K562 (cell line): Measurements from ENCODE around the gene MT1M. TPM values are rescaled to one million over a fixed set of nuclear protein-coding genes. Genes with fewer than 3 reads are reported as not detected.

Source experiments
- BDP1 ChIP-seq: IDR thresholded peaks from 3 replicates; pipeline ENCODE4 v1.6.1; 2011; ENCODE audit not compliant: insufficient read length, insufficient read depth
- CAMTA2 ChIP-seq: fragments of 250-450 bp; sonication (Bioruptor Pico); conservative IDR thresholded peaks from 2 replicates; pipeline ENCODE4 v1.5.1; 2022
- CBX5 ChIP-seq: IDR thresholded peaks from 2 replicates; pipeline ENCODE4 v1.6.1; 2014; ENCODE audit warnings: low read depth, borderline replicate concordance
- CHCHD3 ChIP-seq: fragments of 250-450 bp; sonication (Bioruptor Pico); IDR thresholded peaks from 2 replicates; pipeline ENCODE4 v2.1.2; 2022; ENCODE audit warnings: mild to moderate bottlenecking
- ETV5 ChIP-seq: sonication (generic); formaldehyde crosslinking; IDR thresholded peaks from 2 replicates; pipeline ENCODE4 v1.4.0; 2020; ENCODE audit warnings: low read depth, mild to moderate bottlenecking, missing genetic modification reagents
- GABPA ChIP-seq: fragments of 200-800 bp; sonication (Bioruptor generic); conservative IDR thresholded peaks from 2 replicates; pipeline ENCODE4 v1.6.1; 2016; ENCODE audit warnings: low read depth, missing genetic modification characterization, missing compliant biosample characterization
- NFIC ChIP-seq: fragments of 450-650 bp; IDR thresholded peaks from 2 replicates; pipeline ENCODE4 v1.6.1; 2017; ENCODE audit warnings: mild to moderate bottlenecking, inconsistent platforms
- PCBP2 ChIP-seq: fragments of 200-400 bp; formaldehyde crosslinking; IDR thresholded peaks from 2 replicates; pipeline ENCODE4 v1.6.1; 2018; ENCODE audit warnings: low read length, low read depth, mild to moderate bottlenecking, moderate library complexity; ENCODE audit not compliant: poor library complexity, severe bottlenecking
- POLR2A ChIP-seq: fragments of 450-650 bp; conservative IDR thresholded peaks from 2 replicates; pipeline ENCODE4 v1.6.1; 2016
- RAD21 ChIP-seq, 2 experiments: fragments of 250-450 bp in 1 of 2; fragments of 450-650 bp in 1 of 2; sonication (Bioruptor Pico) in 1 of 2; formaldehyde crosslinking in 1 of 2; IDR thresholded peaks in 1 of 2; conservative IDR thresholded peaks in 1 of 2; 2 replicates each; pipeline versions ENCODE4 v1.4.0 to v1.8.0; 2020 to 2022; ENCODE audit warnings: mild to moderate bottlenecking in 2 of 2, moderate library complexity in 1 of 2
- SNIP1 ChIP-seq: fragments of 450-650 bp; IDR thresholded peaks from 2 replicates; pipeline ENCODE4 v1.7.1; 2017; ENCODE audit warnings: low read depth, mild to moderate bottlenecking
- SP1 ChIP-seq: sonication (generic); formaldehyde crosslinking; IDR thresholded peaks from 2 replicates; pipeline ENCODE4 v1.8.1; 2022; ENCODE audit warnings: mild to moderate bottlenecking, missing genetic modification reagents
- TAF9B ChIP-seq: fragments of 450-650 bp; IDR thresholded peaks from 2 replicates; pipeline ENCODE4 v1.6.1; 2018; ENCODE audit warnings: mild to moderate bottlenecking; ENCODE audit not compliant: partially characterized antibody
- ZNF217 ChIP-seq: sonication (generic); formaldehyde crosslinking; IDR thresholded peaks from 2 replicates; pipeline ENCODE4 v1.8.0; 2022; ENCODE audit warnings: mild to moderate bottlenecking, missing genetic modification reagents
- ZNF699 ChIP-seq: fragments of 250-450 bp; sonication (Bioruptor Pico); IDR thresholded peaks from 2 replicates; pipeline ENCODE4 v1.8.0; 2021; ENCODE audit warnings: mild to moderate bottlenecking, moderate library complexity; ENCODE audit not compliant: insufficient replicate concordance
- polyA plus RNA-seq, 8 experiments: library from polyadenylated mRNA; depleted of rRNA in 4 of 8; stranded (reverse) in 5 of 8; unstranded in 3 of 8; fragments of >200 nt; fragmentation: Nextera tagmentation in 2 of 8; fragmentation: Illumina TruSeq in 1 of 8; extraction: Ambion mirVana in 2 of 8; extraction: Trizol in 1 of 8; gene quantifications; 2 replicates each; pipeline versions ENCODE4 v1.2.1 to v1.2.3, GENCODE V29; 2011 to 2014; ENCODE audit warnings: inconsistent platforms in 1 of 8, missing spikeins in 1 of 8
- total RNA-seq, 7 experiments: library from RNA; depleted of rRNA in 6 of 7; stranded (reverse); fragments of >200 nt in 6 of 7; fragmentation: Illumina TruSeq in 2 of 7; extraction: Trizol in 2 of 7; gene quantifications; 2 replicates each; pipeline versions ENCODE4 v1.2.1 to v1.2.3, GENCODE V29; 2011 to 2021; ENCODE audit warnings: low replicate concordance in 1 of 7
- TF ChIP-seq, protein P1 (sequence below), 2 experiments: IDR thresholded peaks in 1 of 2; conservative IDR thresholded peaks in 1 of 2; 2 replicates each; pipeline ENCODE4 v1.6.1; 2016; ENCODE audit warnings: low read depth in 2 of 2, mild to moderate bottlenecking in 1 of 2, missing compliant biosample characterization in 1 of 2, missing genetic modification characterization in 1 of 2, moderate library complexity in 1 of 2
- TF ChIP-seq, protein P2 (sequence below): fragments of 450-650 bp; formaldehyde crosslinking; IDR thresholded peaks from 2 replicates; pipeline ENCODE4 v1.4.0; 2020; ENCODE audit warnings: mild to moderate bottlenecking
- TF ChIP-seq, protein P3 (sequence below): fragments of 250-450 bp; sonication (Bioruptor Pico); IDR thresholded peaks from 2 replicates; pipeline ENCODE4 v1.4.0; 2020
- TF ChIP-seq, protein P4 (sequence below): sonication (generic); formaldehyde crosslinking; IDR thresholded peaks from 2 replicates; pipeline ENCODE4 v1.8.0; 2022; ENCODE audit warnings: missing genetic modification reagents, mild to moderate bottlenecking, moderate library complexity, borderline replicate concordance
- TF ChIP-seq, protein P5 (sequence below): sonication (generic); formaldehyde crosslinking; IDR thresholded peaks from 2 replicates; pipeline ENCODE4 v1.9.0; 2022; ENCODE audit warnings: mild to moderate bottlenecking, missing genetic modification reagents
- TF ChIP-seq, protein P6 (sequence below): fragments of 250-450 bp; sonication (Bioruptor Pico); IDR thresholded peaks from 2 replicates; pipeline ENCODE4 v1.8.0; 2022; ENCODE audit warnings: inconsistent platforms

MT1M gene
- total and polyA plus RNA-seq, 9 of the 15 experiments (the other 6 are each of a cell fraction or from before 2014, with no cell fraction given), result not detected

DNA sequence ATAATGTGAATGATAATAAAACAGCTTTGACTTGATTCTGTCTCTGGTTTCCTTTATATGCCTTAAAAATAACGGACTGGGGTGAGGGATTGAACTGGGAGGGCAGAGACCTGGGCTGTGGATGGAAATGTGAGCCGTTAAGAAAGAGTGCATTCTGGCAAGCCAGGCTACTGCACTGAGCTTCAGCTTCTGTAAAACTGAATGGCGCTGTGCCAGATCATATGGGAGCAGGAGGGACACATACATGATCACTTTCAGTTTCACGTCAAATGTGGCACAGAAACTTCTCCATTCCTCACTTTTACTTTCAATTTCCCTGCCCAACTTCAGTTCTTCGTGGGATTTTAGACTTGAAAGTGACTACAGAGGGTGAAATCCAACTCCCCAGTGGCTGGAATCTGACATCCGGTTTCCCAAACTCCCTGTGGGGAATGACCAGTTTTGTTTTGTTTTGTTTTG, 23.0 kb upstream of the MT1M start (continued):
- TF ChIP-seq, protein P1, sequence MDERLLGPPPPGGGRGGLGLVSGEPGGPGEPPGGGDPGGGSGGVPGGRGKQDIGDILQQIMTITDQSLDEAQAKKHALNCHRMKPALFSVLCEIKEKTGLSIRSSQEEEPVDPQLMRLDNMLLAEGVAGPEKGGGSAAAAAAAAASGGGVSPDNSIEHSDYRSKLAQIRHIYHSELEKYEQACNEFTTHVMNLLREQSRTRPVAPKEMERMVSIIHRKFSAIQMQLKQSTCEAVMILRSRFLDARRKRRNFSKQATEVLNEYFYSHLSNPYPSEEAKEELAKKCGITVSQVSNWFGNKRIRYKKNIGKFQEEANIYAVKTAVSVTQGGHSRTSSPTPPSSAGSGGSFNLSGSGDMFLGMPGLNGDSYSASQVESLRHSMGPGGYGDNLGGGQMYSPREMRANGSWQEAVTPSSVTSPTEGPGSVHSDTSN (CRISPR knock-in tag; IDR thresholded peaks at IDR 0.05; ENCODE audit: low read depth), result no peak
- TF ChIP-seq, protein P1 (tag; conservative IDR thresholded peaks at IDR 0.05; ENCODE audit: low read depth), result no peak
- TF ChIP-seq RAD21 (CRISPR knock-in tag; conservative IDR thresholded peaks at IDR 0.05 in 1 of 2, IDR thresholded peaks at IDR 0.05 in 1 of 2), result no peak
- peak; percentile 21 for TF ChIP-seq TAF9B
- peak; percentile 92 for TF ChIP-seq NFIC
- TF ChIP-seq CBX5, result no peak
- no peak for TF ChIP-seq SP1 (CRISPR knock-in tag)
- TF ChIP-seq, protein P2, sequence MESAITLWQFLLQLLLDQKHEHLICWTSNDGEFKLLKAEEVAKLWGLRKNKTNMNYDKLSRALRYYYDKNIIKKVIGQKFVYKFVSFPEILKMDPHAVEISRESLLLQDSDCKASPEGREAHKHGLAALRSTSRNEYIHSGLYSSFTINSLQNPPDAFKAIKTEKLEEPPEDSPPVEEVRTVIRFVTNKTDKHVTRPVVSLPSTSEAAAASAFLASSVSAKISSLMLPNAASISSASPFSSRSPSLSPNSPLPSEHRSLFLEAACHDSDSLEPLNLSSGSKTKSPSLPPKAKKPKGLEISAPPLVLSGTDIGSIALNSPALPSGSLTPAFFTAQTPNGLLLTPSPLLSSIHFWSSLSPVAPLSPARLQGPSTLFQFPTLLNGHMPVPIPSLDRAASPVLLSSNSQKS (CRISPR knock-in tag), result no peak
- TF ChIP-seq CHCHD3 (CRISPR knock-in tag), result no peak
- TF ChIP-seq, protein P3, sequence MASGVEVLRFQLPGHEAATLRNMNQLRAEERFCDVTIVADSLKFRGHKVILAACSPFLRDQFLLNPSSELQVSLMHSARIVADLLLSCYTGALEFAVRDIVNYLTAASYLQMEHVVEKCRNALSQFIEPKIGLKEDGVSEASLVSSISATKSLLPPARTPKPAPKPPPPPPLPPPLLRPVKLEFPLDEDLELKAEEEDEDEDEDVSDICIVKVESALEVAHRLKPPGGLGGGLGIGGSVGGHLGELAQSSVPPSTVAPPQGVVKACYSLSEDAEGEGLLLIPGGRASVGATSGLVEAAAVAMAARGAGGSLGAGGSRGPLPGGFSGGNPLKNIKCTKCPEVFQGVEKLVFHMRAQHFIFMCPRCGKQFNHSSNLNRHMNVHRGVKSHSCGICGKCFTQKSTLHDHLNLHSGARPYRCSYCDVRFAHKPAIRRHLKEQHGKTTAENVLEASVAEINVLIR (CRISPR knock-in tag), result no peak
- peak; percentile 37 for TF ChIP-seq GABPA (tag)
- TF ChIP-seq, protein P4, sequence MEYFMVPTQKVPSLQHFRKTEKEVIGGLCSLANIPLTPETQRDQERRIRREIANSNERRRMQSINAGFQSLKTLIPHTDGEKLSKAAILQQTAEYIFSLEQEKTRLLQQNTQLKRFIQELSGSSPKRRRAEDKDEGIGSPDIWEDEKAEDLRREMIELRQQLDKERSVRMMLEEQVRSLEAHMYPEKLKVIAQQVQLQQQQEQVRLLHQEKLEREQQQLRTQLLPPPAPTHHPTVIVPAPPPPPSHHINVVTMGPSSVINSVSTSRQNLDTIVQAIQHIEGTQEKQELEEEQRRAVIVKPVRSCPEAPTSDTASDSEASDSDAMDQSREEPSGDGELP (CRISPR knock-in tag), result peak; percentile 44; the same call in 1 of the 2 replicates
- no peak for TF ChIP-seq POLR2A
- TF ChIP-seq ZNF217, result no peak
- TF ChIP-seq, protein P5, sequence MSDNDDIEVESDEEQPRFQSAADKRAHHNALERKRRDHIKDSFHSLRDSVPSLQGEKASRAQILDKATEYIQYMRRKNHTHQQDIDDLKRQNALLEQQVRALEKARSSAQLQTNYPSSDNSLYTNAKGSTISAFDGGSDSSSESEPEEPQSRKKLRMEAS, result no peak
- TF ChIP-seq, protein P6, sequence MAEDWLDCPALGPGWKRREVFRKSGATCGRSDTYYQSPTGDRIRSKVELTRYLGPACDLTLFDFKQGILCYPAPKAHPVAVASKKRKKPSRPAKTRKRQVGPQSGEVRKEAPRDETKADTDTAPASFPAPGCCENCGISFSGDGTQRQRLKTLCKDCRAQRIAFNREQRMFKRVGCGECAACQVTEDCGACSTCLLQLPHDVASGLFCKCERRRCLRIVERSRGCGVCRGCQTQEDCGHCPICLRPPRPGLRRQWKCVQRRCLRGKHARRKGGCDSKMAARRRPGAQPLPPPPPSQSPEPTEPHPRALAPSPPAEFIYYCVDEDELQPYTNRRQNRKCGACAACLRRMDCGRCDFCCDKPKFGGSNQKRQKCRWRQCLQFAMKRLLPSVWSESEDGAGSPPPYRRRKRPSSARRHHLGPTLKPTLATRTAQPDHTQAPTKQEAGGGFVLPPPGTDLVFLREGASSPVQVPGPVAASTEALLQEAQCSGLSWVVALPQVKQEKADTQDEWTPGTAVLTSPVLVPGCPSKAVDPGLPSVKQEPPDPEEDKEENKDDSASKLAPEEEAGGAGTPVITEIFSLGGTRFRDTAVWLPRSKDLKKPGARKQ (CRISPR knock-in tag), result no peak
- no peak for TF ChIP-seq PCBP2
- TF ChIP-seq SNIP1, result no peak
- TF ChIP-seq CAMTA2 (CRISPR knock-in tag), result no peak
- TF ChIP-seq ZNF699 (CRISPR knock-in tag), result no peak
- no peak for TF ChIP-seq ETV5
- TF ChIP-seq BDP1, result no peak
